Fibroblast of pulmonary artery (primary cell): ENCODE data around the gene ADARB2.
"Not testable (repeated sequence)": the region's sequence is repeated elsewhere in the genome, so short reads cannot be mapped to it uniquely, and the experiment has no call there.

Experiments used
- DNase-seq: peaks from one replicate; pipeline ENCODE4 v3.0.0-alpha.2; 2010; ENCODE audit warnings: low read depth
- H3K4me3 ChIP-seq: replicated peaks from 2 replicates; pipeline ENCODE4 v1.5.1; 2011; ENCODE audit warnings: low read depth, mild to moderate bottlenecking, control low read depth, low read length, moderate library complexity
- CTCF ChIP-seq: IDR thresholded peaks from 2 replicates; pipeline ENCODE4 v1.5.1; 2011; ENCODE audit warnings: mild to moderate bottlenecking, control low read depth, low read length, inconsistent platforms; ENCODE audit errors: missing control alignments

ADARB2 gene

GRCh38 chr10:1774796-1775195 is 37.5 kb upstream of the ADARB2 start:
- TF ChIP-seq CTCF = no peak
- H3K4me3 ChIP-seq = no peak overlapping the region
- DNase-seq = no peak

DNA sequence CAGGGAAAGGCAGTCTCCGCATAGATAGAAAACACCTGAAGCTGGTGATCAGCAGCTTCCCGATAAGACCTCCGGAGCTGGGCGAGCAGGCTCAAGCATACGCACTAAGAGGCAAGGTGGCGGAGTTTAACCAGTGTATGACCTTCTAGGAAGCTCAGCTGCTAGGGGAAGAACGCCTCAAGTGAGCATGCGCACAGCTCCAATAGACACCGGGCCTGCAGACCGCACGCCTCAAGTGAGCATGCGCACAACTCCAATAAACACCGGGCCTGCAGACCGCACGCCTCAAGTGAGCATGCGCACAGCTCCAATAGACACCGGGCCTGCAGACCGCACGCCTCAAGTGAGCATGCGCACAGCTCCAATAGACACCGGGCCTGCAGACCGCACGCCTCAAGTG is 35.9 kb upstream of the ADARB2 start:
- not testable (repeated sequence) for DNase-seq

GRCh38 chr10:1766049-1766448 is 28.7 kb upstream of the ADARB2 start:
- TF ChIP-seq CTCF = no peak
- no peak for DNase-seq
- H3K4me3 ChIP-seq = no peak overlapping the region

More for the DNA sequence above, 35.9 kb upstream of the ADARB2 start:
- not testable (repeated sequence) for H3K4me3 ChIP-seq

DNA sequence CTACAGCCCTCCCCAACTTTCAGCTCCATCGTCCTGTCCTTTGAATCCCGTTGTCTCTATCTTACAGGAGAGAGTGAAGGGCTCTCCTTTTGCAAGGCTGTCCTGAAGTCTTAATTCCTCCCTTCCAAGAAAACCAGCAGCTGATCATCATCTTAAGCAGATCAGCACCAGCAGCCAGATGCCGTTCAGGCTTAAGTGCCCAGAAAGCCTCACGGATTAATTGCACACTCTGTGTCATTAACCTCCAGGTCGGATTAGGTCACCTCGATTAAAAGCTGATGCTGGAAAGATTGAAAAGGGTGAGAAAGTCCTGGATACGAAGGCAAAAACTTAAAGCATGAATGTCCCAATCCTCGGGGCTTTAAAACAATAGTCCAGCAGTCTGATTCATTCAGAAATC is 24.8 kb upstream of the ADARB2 start:
- no peak for DNase-seq
- TF ChIP-seq CTCF = no peak
- H3K4me3 ChIP-seq = no peak overlapping the region

DNA sequence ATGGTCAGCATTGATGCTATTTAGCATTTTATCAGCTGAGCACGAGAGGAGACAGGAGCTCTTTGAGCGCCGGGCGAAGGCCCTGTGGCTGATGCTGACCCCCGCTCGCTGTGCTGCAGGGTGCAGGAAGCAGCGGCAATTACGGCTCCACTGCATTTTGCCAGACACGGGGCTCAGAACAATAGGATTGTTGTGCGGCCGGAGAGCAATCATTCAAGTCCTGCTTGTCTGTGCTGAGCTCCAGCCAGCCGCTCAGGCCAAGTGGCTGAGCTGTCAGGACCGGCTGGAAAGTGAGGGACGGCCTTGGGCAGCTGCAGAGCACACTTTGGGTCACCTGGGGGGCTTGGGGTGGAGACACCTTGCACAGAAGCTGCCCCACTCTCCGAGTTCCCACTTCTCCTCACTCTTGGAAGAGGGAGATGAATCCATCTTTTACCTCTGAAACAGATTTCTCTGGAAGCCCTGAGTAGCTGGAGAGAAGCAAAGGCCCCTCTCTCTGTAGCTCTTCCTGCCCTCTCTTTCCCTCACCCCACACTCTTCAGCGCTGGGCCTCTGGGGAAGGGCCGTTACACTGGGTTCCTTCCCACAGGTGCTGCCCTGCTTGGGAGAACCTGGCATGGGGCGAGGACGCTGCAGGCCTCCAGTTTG is 17.3 kb upstream of the ADARB2 start:
- DNase-seq = no peak
- TF ChIP-seq CTCF = no peak
- no peak overlapping the region for H3K4me3 ChIP-seq

DNA sequence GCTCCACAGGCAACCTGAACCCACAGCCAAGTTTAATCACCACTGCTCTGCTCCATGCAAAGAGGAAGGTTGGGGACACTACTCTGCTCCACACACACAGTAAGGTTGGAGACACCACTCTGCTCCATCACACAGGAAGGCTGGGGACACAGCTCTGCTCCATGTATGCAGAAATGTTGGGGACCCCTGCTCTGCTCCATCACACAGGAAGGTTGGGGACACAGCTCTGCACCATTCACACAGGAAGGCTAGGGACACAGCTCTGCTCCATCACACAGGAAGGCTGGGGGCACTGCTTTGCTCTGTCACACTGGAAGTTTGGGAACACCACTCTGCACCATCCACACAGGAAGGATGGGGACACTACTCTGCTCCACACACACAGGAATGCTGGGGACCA is 14.8 kb upstream of the ADARB2 start:
- no peak for DNase-seq
- no peak for TF ChIP-seq CTCF
- no peak overlapping the region for H3K4me3 ChIP-seq

- no peak overlapping the region for H3K4me3 ChIP-seq
- no peak for DNase-seq
Measured at GRCh38 chr10:1747590-1748157, 10.3 kb upstream of the ADARB2 start.

More at GRCh38 chr10:1747590-1748157, 10.3 kb upstream of the ADARB2 start:
- TF ChIP-seq CTCF = no peak
